ENCODE data around the gene BACE1. TPM values are rescaled to one million over a fixed set of nuclear protein-coding genes. Genes with fewer than 3 reads are reported as not detected.

Gene BACE1
- total and polyA plus RNA-seq, 2 of the 13 experiments (the other 11 are each of a cell fraction or from before 2014, with no cell fraction given), result 7.5 to 17.9 TPM

DNA sequence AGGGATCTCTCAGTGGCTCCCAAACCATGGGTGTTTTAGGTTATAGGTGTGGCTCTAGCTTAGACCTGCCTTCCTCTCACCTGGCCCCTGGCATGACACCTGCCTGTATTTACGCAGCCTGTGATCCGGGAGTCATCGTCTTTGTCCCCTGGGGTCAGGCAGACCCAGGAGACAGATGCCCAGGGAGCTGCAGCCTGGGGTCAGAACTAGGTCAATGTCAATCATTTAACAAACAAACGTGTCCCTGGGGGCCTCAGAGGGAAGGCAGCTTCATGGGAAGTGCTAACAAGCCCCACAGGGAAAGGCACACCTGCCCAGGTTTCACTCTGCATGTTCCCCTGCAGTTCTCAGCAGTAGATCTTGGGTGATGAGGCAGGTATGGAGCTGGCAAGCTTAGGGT, 13.0 kb downstream of the BACE1 start (continued):
- TF ChIP-seq ZFP36L1 (CRISPR knock-in tag; IDR thresholded peaks at IDR 0.05), result no peak
- TF ChIP-seq HOXA9 (CRISPR knock-in tag; IDR thresholded peaks at IDR 0.05; ENCODE audit: borderline replicate concordance), result 0 out of 2 replicates have a peak, but pooled peaks have one; percentile 70
- TF ChIP-seq ZNF781 (CRISPR knock-in tag; IDR thresholded peaks at IDR 0.05; ENCODE audit: borderline replicate concordance, not compliant biosample characterization), result no peak
- peak; percentile 75 for TF ChIP-seq NR2F6 (IDR thresholded peaks at IDR 0.05)
- TF ChIP-seq NR2F6 (CRISPR knock-in tag; IDR thresholded peaks at IDR 0.05), result peak; percentile 81
- TF ChIP-seq, protein P1, sequence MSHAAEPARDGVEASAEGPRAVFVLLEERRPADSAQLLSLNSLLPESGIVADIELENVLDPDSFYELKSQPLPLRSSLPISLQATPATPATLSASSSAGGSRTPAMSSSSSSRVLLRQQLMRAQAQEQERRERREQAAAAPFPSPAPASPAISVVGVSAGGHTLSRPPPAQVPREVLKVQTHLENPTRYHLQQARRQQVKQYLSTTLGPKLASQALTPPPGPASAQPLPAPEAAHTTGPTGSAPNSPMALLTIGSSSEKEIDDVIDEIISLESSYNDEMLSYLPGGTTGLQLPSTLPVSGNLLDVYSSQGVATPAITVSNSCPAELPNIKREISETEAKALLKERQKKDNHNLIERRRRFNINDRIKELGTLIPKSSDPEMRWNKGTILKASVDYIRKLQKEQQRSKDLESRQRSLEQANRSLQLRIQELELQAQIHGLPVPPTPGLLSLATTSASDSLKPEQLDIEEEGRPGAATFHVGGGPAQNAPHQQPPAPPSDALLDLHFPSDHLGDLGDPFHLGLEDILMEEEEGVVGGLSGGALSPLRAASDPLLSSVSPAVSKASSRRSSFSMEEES (CRISPR knock-in tag; IDR thresholded peaks at IDR 0.05), result no peak
- TF ChIP-seq ZNF543 (CRISPR knock-in tag; IDR thresholded peaks at IDR 0.05), result no peak
- no peak for TF ChIP-seq ZNF562 (CRISPR knock-in tag; IDR thresholded peaks at IDR 0.05; ENCODE audit: borderline replicate concordance)
- TF ChIP-seq, protein P2, sequence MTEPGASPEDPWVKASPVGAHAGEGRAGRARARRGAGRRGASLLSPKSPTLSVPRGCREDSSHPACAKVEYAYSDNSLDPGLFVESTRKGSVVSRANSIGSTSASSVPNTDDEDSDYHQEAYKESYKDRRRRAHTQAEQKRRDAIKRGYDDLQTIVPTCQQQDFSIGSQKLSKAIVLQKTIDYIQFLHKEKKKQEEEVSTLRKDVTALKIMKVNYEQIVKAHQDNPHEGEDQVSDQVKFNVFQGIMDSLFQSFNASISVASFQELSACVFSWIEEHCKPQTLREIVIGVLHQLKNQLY (CRISPR knock-in tag; IDR thresholded peaks at IDR 0.05), result no peak
- no peak for TF ChIP-seq ZNF329 (CRISPR knock-in tag; IDR thresholded peaks at IDR 0.05; ENCODE audit: low read depth)
- peak; percentile 84 for TF ChIP-seq SKI (IDR thresholded peaks at IDR 0.05; ENCODE audit: partially characterized antibody)
- 0 out of 2 replicates have a peak, but pooled peaks have one; percentile 38 for TF ChIP-seq MED1 (CRISPR knock-in tag; IDR thresholded peaks at IDR 0.05)
- TF ChIP-seq, protein P3, sequence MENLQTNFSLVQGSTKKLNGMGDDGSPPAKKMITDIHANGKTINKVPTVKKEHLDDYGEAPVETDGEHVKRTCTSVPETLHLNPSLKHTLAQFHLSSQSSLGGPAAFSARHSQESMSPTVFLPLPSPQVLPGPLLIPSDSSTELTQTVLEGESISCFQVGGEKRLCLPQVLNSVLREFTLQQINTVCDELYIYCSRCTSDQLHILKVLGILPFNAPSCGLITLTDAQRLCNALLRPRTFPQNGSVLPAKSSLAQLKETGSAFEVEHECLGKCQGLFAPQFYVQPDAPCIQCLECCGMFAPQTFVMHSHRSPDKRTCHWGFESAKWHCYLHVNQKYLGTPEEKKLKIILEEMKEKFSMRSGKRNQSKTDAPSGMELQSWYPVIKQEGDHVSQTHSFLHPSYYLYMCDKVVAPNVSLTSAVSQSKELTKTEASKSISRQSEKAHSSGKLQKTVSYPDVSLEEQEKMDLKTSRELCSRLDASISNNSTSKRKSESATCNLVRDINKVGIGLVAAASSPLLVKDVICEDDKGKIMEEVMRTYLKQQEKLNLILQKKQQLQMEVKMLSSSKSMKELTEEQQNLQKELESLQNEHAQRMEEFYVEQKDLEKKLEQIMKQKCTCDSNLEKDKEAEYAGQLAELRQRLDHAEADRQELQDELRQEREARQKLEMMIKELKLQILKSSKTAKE (CRISPR knock-in tag; IDR thresholded peaks at IDR 0.05; ENCODE audit: borderline replicate concordance), result peak; percentile 92
- TF ChIP-seq, protein P4, sequence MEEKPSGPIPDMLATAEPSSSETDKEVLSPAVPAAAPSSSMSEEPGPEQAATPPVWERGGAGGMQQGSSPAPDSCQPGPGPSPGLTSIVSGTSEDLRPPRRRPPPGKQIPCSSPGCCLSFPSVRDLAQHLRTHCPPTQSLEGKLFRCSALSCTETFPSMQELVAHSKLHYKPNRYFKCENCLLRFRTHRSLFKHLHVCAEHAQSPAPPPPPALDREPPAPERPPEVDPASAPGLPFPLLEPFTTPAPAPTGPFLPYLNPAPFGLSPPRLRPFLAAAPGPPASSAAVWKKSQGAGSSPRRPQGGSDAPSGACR (CRISPR knock-in tag; IDR thresholded peaks at IDR 0.05), result no peak
- TF ChIP-seq SOX5 (CRISPR knock-in tag; IDR thresholded peaks at IDR 0.05; ENCODE audit: borderline replicate concordance), result peak; percentile 52; the same call in 1 of the 2 replicates
- TF ChIP-seq HMG20A (CRISPR knock-in tag; IDR thresholded peaks at IDR 0.05; ENCODE audit: borderline replicate concordance), result peak; percentile 32; the same call in 1 of the 2 replicates
- TF ChIP-seq ISL2 (CRISPR knock-in tag; IDR thresholded peaks at IDR 0.05), result 0 out of 2 replicates have a peak, but pooled peaks have one; percentile 20
- TF ChIP-seq FOXO1 (CRISPR knock-in tag; IDR thresholded peaks at IDR 0.05), result peak; percentile 54; the same call in 1 of the 2 replicates
- TF ChIP-seq ARNTL (CRISPR knock-in tag; IDR thresholded peaks at IDR 0.05), result peak; percentile 72; the same call in 1 of the 2 replicates
- TF ChIP-seq SALL1 (CRISPR knock-in tag; IDR thresholded peaks at IDR 0.05), result peak; percentile 75
- no peak for TF ChIP-seq HOXA7 (CRISPR knock-in tag; IDR thresholded peaks at IDR 0.05)
- no peak for TF ChIP-seq ZNF207 (IDR thresholded peaks at IDR 0.05; ENCODE audit: borderline replicate concordance)
- no peak for TF ChIP-seq SCMH1 (CRISPR knock-in tag; IDR thresholded peaks at IDR 0.05; ENCODE audit: borderline replicate concordance)
- TF ChIP-seq, protein P5, sequence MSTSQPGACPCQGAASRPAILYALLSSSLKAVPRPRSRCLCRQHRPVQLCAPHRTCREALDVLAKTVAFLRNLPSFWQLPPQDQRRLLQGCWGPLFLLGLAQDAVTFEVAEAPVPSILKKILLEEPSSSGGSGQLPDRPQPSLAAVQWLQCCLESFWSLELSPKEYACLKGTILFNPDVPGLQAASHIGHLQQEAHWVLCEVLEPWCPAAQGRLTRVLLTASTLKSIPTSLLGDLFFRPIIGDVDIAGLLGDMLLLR (CRISPR knock-in tag; IDR thresholded peaks at IDR 0.05), result no peak
- TF ChIP-seq, protein P6, sequence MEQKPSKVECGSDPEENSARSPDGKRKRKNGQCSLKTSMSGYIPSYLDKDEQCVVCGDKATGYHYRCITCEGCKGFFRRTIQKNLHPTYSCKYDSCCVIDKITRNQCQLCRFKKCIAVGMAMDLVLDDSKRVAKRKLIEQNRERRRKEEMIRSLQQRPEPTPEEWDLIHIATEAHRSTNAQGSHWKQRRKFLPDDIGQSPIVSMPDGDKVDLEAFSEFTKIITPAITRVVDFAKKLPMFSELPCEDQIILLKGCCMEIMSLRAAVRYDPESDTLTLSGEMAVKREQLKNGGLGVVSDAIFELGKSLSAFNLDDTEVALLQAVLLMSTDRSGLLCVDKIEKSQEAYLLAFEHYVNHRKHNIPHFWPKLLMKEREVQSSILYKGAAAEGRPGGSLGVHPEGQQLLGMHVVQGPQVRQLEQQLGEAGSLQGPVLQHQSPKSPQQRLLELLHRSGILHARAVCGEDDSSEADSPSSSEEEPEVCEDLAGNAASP (CRISPR knock-in tag; IDR thresholded peaks at IDR 0.05; ENCODE audit: borderline replicate concordance), result peak; percentile 83; the same call in 1 of the 2 replicates
- TF ChIP-seq ESRRA (CRISPR knock-in tag; IDR thresholded peaks at IDR 0.05; ENCODE audit: low read depth), result peak; percentile 61; the same call in 1 of the 2 replicates
